Camera-type eye (tissue), 1 donor: ENCODE data around the gene CASKIN2. TPM values are rescaled to one million over a fixed set of nuclear protein-coding genes. Genes with fewer than 3 reads are reported as not detected.

Source experiments
- total RNA-seq: library from RNA; depleted of rRNA; stranded (reverse); fragments of >200 nt; gene quantifications from one replicate; pipeline ENCODE4 v1.2.3, GENCODE V29; 2014

CASKIN2 gene, protein sequence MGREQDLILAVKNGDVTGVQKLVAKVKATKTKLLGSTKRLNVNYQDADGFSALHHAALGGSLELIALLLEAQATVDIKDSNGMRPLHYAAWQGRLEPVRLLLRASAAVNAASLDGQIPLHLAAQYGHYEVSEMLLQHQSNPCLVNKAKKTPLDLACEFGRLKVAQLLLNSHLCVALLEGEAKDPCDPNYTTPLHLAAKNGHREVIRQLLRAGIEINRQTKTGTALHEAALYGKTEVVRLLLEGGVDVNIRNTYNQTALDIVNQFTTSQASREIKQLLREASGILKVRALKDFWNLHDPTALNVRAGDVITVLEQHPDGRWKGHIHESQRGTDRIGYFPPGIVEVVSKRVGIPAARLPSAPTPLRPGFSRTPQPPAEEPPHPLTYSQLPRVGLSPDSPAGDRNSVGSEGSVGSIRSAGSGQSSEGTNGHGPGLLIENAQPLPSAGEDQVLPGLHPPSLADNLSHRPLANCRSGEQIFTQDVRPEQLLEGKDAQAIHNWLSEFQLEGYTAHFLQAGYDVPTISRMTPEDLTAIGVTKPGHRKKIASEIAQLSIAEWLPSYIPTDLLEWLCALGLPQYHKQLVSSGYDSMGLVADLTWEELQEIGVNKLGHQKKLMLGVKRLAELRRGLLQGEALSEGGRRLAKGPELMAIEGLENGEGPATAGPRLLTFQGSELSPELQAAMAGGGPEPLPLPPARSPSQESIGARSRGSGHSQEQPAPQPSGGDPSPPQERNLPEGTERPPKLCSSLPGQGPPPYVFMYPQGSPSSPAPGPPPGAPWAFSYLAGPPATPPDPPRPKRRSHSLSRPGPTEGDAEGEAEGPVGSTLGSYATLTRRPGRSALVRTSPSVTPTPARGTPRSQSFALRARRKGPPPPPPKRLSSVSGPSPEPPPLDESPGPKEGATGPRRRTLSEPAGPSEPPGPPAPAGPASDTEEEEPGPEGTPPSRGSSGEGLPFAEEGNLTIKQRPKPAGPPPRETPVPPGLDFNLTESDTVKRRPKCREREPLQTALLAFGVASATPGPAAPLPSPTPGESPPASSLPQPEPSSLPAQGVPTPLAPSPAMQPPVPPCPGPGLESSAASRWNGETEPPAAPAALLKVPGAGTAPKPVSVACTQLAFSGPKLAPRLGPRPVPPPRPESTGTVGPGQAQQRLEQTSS (N-terminal part only)
- total RNA-seq: 23.3 TPM

DNA sequence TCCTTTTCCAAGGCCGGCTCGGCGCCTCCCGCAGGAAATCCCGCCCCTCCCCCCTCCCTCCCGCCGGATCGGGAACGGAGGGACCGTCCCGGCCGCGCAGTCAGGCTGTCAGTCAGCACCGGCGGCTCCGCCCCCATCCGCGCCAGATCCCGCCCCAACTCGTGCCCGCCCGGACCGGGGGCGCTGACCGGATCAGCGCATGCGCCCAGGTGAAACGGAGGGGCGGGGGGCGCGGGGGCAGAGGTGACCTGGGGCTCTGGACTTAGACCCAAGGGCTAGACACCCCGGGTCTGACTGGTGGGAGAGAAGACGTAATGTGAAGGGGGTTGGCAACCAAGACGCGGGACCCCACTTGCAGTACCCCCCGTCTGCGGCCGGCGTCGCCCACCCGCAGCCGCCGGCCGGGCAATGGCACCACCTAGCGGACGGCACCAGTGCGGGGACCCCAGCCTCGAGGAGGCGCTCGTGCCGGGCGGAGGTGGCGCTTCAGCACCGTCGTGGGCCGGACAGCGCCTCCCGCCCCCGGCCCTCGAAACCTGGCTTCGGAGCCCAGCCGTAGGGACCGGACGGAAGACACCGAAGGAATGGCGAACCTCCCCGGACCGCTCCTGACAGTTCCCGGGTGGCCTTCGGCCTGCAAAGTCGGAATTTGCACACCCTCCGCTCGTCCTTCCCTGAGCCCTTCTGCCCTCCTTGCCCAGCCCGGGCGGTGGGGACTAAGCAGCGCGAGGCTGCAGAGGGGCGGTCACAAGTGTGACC, at the start of gene CASKIN2:
TSS of gene CASKIN2 (minus strand) at position 42 of the 759 bp plus-strand sequence. CDS start 1,733 bp downstream, outside the sequence.

DNA sequence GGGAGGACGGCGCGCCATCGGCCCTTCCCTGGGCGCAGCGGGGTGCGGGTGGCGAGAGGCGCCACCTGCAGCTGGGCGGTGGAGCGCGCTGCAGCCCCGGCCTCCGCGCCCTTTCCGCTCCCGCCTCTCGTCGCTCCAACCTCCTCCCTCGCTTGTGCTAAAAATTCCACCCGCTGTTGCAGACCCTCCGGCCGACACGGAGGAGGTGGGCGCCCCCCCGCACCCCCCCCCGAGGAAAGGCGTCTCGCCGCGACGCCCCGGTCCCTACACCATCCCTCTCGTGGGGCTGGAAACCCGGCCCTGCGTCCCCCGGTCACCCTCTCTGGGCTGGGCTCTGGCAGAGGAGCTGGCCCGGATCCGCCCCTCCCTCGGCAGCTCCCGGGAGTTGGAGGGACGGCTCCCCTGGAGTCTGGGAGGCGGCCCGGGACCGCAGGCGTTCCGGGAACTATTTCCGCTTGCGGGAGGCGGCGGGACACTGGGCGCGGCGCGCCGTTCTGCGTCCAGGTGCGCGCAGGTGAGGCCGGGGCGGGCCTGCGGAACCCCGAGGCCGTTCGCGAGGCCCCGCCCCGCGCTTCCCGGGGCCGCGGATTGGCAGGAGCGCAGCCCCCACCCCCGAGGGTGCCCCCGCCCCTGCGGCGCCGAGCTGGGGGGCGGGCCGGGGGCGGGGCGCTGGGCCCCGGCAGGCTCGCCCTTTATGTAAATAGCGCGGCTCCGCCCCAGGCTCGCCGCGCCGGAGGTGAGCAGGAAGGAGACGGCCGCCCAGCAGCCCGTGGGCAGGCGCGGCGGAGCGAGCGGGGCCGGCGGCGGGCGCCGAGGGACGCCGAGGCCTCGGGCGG, 9.9 kb upstream of the CASKIN2 start, which contains the start of gene LLGL2:
TSS of gene LLGL2 (plus strand) at position 728 of the 836 bp plus-strand sequence. CDS start 17,730 bp downstream, outside the sequence.

DNA sequence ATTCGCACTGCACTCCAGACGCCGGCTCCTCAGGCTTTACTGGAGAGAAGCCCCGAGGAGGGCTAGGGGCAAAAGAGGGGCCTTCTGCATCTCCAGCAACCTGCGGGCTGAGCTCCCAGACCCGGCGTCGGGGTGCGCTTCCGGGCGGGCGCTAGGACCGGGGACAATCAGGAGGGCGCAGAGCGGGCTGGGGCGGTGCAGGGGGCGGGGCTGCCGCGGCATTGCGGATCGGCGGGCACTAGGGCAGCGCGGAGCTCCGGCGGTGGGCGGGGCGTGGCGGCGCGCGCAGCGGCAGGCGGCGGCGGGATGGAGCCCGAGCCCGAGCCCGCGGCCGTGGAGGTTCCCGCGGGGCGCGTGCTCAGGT, 900 bp upstream of the CASKIN2 start, which contains the start of gene TSEN54:
TSS of gene TSEN54 (plus strand) at position 274 of the 364 bp plus-strand sequence. CDS start at position 307, 33 bp downstream.

DNA sequence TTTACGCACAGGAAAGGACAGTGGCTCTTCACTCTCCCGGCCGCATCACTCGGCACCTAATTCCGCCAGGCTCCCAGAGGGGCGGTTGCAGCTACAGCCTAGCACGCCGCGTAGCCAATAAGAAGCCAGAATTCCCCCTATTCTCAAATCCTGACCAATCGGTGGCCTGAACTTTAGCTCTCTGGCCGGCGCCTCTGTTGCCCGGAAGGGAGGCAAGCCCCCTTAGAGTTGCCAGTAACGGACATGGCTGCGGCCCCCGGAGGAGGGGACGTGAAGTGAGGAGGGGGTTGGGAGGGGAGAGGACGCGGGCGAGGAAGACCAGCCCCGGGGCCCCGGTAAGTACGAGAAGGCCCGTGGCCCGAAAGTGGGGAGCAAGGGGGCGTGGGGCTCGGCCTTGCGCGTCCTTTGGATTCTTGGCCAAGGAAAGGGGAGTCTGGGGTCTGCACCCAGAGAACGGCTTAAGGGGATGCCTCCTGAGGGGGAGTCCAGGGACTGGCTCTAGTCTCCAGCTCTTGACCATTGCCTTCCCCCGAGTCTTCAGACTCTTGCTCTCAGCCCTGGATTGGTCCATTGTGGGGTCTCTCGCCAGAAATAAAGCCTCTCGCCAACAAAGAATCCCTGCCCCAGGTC, 58.8 kb downstream of the CASKIN2 start, which contains the start of gene TMEM94:
TSS of gene TMEM94 (plus strand) at position 219 of the 630 bp plus-strand sequence. CDS start 15,271 bp downstream, outside the sequence.

Other genes with a start within 250 kb of the CASKIN2 start
- 8.6 TPM for gene MIF4GD, start 244.3 kb downstream of the CASKIN2 start, total RNA-seq
- gene SLC25A19, start 226.1 kb downstream of the CASKIN2 start, total RNA-seq: 5.2 TPM
- gene GRB2, start 109.9 kb downstream of the CASKIN2 start, total RNA-seq: 101 TPM
- gene TMEM94, start 58.9 kb downstream of the CASKIN2 start, total RNA-seq: 54.9 TPM
- gene TSEN54, start 991 bp upstream of the CASKIN2 start, total RNA-seq: 19.4 TPM
- gene LLGL2, start 10.2 kb upstream of the CASKIN2 start, total RNA-seq: 51.2 TPM
- gene MYO15B, start 72.3 kb upstream of the CASKIN2 start, total RNA-seq: 185 TPM
- 3.5 TPM for gene SMIM5, start 117.9 kb upstream of the CASKIN2 start, total RNA-seq
- gene RECQL5, start 151.6 kb upstream of the CASKIN2 start, total RNA-seq: 32.5 TPM
- gene SAP30BP, start 151.8 kb upstream of the CASKIN2 start, total RNA-seq: 109 TPM
- 19.5 TPM for gene ITGB4, start 205.9 kb upstream of the CASKIN2 start, total RNA-seq
- 14.5 TPM for gene GALK1, start 249.7 kb upstream of the CASKIN2 start, total RNA-seq